GM21619 (cell line): ENCODE results near the gene ENTHD1.
"Not testable (repeated sequence)": the region's sequence is repeated elsewhere in the genome, so short reads cannot be mapped to it uniquely, and the experiment has no call there.

ENCODE experiments used
- ATAC-seq: cut with Tn5 transposase; IDR thresholded peaks from one replicate; pipeline ENCODE4 v1.9.1; 2021; ENCODE audit not compliant: unreplicated experiment

The ENTHD1 gene

DNA sequence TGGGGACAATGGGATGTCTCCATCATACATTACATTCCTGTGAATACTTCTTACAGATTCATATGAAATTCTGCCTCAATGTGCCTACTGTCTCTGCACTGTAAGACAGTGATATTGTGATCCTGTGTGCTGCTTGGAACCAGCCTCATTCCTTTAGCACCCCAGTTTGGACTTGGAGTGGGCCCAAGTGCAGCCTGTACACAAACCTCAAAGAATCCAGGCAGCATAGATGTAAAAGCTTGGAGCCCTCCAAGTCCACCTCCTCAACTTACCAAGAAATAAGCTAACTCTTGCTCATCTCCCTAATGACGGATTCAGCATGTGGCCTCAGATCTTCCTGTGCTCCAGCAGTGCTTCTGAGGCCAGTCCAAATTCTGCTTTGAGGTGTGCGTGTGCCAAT lies 31.7 kb upstream of the ENTHD1 start:
- no peak for ATAC-seq

DNA sequence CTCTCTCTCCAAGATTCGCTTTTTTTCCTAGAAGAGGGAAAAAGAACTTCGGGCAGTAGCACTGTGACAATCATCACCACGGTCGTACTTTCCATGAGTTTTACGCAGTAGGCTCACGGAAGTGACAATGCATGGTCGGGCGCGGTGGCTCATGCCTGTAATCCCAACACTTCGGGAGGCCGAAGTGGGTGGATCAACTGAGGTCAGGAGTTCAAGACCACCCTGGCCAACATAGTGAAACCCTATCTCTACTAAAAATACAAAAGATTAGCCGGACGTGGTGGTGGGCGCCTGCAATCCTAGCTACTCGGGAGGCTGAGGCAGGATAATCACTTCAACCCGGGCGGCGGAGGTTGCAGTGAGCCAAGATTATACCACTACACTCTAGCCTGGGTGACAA lies 30.7 kb upstream of the ENTHD1 start:
- ATAC-seq: no peak

DNA sequence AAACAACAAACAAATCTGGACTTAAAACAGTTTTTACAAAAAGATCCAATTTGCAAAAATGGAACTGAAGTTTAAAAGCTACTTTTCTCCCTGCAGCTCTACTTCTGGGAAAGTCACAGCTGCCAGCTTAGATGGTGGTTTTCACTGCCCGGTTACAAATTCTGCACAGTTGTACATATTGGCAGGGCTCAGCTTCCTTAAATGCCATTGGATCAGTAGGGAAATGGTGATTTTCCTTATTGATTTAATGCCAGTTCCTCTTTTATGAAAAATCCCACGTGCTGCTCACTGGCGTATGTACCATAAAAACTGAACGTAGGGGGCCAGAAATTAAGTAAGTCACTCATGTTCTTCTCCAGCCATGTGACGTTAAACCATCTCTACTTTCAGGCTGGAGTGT lies 30.1 kb upstream of the ENTHD1 start:
- ATAC-seq: no peak

DNA sequence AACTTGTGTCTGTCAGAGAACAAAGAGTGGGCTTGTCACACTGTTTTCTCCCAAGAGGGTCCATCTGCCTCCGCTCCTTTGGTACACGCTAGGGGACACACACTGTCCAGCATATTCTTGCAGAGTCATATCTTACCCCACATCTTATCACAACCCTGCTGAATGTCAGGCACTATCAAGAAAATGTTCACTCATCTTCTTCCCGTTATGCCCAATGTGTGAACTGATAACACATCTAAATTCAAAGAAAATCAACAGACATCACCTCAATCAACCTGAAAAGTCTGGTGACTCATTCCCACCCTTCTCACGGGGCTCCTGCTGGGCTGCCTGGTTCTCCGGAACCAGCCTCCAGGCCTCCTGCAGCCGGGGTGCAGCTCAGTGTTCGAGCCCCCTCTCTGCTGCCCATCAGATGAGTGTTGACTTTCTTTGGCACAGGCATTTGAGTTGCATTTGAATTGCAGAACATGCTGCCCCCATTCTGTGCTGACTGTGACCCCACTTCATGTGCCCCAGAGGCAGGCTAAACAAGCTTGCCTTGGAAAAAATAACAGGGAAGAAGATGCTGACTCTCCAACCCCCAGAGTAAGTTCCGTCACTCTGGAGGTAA lies 26.7 kb upstream of the ENTHD1 start:
- ATAC-seq: no peak

DNA sequence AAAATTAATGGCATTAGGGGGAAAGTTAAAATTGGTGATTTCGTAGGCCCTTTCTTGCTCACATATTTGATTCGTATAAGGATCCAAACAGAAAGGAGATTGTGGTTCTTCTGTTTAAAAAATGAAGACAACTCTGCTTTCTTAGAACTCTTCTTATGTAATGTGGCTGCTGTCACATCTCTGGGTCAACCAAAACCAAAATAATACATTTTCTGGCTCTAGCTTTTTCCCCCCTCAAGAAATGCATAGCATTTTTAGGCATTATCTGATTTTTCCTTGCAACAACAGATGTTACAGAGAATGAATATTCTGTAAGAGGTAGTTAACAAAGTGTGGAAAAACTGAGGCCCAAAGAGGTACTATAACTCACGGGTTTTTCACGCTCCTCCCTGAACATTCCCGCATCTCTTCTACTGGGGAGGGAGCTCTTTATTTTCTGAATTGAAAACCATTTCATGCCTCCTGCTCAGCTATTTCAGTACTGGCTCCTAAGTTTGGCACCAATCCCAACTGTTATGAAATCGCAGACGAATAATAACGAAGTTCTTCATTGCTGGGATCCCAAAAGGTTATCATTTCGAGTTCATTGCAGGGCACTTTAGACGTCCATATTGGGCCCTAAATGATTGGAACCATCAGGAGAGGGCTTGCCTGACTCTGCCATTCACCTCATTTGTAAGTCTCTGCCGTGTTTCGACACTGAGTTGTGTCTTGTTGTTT lies 24.4 kb upstream of the ENTHD1 start:
- no peak for ATAC-seq

DNA sequence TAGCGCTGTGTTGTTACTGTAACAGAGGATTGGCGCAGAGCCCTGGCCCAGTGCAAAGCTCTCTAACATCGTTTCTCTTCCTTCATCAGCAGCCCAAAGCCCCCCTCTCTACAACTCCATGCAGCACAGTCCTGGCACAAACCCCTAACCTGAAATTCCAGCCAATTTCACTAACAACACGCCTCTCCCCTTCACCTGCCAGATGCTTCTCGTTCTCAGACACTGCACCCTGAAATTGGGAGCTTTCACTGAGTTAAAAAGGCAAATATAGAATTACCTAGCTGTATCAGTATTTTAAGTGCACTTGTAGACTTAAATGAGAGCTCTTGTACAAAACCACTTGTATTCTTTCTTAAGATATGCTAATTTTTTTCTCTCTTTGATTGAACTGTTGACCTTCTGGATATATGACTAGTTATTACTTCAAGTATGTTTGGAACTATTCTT lies 23.7 kb upstream of the ENTHD1 start:
- no peak for ATAC-seq

DNA sequence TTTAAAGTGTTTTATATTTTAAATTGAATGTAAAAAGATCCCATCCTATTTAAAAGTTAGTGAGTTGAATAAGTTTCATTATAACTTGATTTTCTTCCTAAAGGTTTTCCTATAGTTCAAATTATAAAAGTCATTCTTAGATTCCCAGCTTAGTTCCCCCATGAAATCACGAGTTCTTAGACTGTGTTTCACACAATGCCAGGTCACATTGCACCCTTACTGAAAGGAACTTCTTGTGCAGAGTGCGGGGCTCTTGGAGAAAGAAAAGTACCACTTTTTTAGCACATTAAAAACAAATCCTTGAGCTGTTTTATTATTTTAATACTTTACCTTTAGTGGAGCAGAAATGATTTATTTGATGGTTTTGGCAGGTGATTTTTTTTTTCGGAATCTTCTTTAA lies 22.9 kb upstream of the ENTHD1 start:
- no peak for ATAC-seq

DNA sequence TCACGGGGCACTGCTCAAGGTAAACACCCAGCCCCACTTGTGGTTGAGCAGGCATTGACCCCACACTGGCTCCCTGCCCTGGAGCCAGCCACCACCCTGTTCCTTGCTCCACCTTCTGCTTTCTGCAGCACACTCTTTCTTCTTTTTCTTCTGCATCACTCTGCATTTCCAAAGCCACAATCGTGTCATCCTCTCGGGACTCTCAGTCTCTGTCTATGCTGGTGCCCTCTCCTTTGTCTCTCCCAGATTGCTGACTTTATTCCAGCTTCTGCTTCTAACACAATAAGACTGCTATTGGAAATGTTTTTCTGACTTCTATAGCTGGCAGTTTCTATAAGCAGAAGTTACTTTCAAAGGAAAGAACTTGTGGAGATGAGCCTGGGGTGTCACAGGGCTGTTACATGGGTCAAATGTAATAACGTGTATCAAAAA lies 21.8 kb upstream of the ENTHD1 start:
- ATAC-seq: no peak

DNA sequence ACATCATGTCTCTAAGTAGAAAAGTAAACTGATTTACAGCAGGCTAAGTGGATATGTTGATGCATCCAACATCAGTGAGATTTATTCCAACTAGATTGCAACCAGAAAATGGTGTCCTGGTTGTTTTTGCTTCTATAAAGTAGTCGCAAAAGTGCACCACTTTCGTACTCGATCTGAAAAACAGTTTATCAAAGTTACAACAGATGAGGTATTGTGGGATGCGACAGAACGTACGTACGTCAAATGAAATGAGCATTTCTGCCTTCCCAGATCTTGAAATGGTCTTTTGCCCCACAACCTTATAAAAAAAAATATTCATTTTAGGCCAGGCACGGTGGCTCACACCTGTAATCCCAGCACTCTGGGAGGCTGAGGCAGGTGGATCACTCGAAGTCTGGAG lies 21.0 kb upstream of the ENTHD1 start:
- ATAC-seq: no peak

DNA sequence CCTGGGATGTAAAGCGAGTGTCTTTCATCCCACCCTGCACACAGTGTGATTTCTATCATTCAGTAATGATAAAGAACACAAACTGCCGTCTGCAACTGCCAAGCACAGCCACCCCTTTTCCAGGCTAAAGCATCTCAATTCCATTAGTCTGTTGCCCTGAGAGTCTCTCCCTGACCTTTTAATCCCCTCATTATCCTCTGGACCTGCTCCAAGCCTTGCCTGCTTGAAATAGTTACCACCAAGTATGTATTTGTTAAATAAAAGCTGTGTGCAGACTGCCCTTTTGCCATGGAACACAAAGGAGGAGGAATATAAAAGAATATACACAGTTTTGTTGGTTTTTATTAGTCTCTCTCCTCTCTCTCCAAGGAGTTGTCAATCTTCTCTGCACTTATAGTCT lies 20.3 kb upstream of the ENTHD1 start:
- ATAC-seq: no peak

DNA sequence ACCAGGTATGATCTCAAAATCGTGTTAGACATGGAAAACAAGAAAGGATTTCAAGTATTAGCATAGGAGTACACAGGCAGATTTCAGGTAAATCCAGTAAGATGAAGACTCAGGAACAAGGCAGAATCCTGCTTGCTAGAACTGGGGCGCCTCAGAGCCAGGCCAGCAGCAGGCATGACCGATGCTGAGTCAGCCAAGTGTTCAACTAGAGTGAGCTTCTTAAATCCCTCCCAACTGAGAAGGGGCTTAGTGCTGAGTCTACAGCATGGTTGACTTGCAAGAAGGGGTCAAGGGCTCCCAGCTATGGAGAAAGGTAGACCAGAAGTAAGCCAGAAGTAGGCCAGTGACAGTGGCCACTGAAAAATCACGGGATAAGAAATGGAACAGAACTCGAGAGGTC lies 19.8 kb upstream of the ENTHD1 start:
- no peak for ATAC-seq

DNA sequence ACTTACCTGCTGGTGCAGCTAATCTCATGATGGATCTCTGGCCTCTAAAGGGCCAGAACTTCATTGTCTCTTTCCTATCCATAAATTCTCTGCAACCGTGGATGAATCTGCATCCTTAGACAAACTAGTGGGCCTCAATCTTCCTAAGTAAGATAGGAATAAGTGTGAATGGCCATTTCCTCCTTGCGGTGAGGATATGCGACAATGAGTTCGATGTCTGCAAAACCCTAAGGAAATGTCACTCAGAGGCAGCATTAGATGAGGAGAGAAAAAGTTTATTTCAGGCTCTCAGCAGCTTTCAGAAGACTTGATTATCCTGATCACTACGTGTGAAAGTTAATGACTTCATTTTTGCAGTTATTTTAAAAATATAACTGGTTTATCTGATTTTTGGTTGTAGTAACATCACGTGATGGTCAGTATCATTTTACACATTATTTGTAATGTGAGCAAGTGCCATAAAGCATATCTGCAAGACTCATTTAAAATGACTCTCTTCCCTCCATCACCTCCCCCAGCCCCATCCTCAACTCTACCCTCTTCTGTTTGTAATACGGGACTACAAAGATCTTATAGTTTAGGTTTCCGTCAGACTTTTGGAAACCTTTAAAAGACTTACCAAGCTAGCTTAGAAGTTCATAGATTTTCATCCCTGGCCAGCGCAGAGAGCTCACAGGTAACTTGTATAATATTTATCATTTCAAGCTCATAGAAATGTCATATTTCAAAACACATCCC lies 17.5 kb upstream of the ENTHD1 start:
- ATAC-seq: no peak

DNA sequence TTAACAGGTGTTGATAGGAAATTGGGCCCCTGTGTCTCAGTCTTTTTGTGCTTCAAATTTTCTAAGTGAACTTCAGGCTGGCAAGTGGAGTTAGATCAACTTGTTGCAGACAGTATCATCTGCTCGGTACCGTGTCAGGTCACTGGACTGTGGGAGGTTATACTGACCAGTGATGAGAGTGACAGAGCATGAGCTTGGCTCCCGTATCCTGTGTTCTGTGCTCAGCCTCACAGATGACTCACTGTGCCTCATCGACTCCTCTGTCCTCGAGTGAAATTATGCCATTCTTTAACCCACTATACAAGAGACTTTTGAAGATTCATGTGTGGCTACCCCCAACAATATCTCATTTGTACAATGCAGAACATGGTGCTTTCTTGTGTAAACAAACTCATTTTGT lies 15.2 kb upstream of the ENTHD1 start:
- ATAC-seq: no peak

DNA sequence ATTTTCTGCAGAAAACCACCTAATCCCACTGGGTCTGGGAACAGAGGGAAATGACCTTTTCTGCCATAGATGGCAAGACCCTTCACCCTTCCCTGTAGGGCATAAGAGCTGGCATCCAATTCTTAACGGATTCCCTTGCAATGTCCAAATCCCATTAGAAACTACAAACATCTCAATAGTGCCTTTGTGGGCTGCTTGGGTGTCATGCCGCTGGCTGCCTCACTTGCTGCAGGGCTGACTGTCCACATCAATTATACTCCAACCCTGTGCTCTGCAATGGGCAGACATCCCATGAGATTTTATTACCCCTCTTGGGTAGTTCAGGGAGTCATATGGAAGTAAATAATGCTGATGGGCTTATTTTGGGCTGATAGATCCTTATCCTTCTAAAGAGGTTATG lies 14.6 kb upstream of the ENTHD1 start:
- ATAC-seq: no peak

DNA sequence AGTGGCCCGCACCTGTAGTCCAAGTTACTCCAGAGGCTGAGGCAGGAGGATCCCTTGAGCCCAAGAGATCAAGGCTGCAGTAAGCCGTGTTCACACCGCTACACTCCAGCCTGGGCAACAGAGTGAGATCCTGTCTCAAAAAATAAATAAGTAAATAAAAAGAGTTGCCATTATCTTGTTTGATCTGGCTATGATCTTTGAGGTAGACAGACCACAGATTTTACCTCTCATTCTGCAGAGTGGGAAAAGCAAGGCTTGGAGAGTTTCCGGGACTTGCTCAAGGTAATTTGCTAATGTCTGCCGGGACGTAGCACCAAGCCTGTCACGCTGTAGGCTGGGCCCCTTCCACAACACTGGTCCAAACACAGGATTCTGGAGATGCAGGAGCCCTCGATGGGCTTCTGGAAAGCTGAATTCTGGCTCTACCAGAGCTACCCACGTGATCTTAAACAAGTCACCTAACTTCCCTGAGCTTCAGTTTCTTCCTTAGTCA lies 14.1 kb upstream of the ENTHD1 start:
- ATAC-seq: no peak

DNA sequence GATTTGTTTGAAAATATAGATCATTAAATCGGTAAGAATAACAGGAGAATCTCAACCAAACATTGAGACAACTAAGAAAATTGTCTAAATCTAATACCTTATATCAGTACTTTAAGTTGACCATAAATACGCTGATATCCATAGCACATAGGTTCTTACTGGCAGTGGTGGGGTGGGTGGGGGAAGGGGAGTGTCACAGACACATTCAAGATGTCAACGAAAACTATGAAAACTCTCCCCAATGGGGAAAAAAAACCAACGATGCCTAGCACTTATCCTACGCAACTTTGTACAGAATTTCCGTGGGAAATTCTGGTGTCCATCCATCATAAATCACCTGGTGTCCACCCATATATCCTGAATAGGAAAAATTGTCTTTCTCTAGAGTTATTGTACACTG lies 13.5 kb upstream of the ENTHD1 start:
- ATAC-seq: no peak

DNA sequence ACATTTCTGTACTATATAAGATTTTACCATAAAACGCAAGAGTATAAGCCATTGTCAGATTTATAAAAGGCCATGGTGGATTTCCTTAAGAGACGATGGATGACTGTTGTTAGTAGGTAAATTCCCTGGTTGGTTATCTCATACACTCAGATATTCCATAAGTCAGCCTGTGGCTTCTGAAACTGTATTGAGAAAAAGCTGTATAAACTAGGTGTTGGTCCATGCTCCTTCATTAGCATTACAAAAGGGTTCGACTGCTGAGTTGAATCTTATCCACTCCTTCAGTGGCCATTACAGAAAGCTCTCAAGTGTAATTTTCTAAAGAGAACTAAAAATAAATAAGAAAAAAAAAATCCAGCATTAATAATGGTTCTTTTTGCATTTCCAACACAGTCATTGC lies 12.6 kb upstream of the ENTHD1 start:
- ATAC-seq: no peak

DNA sequence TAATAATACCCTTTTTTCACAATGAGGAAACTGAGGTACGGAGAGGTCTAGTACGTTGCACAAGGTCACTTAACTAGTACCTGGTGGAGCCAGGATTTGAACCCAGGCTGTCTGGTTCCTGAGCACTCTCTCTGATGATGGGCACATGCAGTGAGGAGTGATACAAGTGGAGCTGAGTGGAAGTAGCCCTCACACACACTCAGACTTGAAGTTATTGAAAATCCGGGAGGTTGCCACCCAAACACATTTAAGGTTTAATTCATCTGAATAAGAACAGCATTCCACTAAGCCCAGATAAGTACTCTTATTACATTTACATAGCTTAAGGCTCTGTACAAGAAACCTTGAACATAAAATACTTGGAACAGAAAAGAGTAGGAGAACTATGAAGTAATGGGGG lies 12.1 kb upstream of the ENTHD1 start:
- no peak for ATAC-seq

DNA sequence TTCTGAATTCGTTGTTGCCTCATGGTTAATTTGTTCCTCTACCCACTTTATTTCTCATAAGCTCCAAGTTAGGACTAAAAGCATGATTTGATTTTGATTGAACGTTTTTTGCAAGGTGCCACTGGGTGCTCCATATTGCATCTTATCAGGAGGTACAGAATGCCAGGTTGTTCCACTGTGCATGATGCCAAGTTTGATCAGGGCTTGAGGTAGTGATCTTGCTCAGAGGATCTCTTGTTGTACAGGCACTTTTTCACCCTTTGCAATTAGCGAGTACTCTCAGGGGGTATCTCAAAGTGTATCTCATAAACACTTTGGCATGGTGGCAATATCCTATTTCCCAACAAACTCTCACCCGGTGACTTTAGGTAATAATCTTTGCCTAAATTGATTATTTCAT lies 11.3 kb upstream of the ENTHD1 start:
- ATAC-seq: no peak

DNA sequence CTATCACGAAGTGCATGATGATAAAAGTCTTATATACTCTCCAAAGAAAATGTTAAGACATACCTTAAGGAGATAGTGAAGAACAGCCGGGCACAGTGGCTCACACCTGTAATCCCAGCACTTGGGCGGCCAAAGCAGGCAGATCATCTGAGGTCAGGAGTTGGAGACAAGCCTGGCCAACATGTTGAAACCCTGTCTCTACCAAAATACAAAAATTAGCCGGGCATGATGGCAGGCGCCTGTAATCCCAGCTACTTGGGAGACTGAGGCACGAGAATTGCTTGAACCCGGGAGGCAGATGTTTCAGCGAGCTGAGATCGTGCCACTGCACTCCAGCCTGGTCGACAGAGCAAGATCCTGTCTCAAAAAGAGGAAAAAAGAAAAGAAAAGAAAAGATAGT lies 10.5 kb upstream of the ENTHD1 start:
- ATAC-seq: not testable (repeated sequence)

DNA sequence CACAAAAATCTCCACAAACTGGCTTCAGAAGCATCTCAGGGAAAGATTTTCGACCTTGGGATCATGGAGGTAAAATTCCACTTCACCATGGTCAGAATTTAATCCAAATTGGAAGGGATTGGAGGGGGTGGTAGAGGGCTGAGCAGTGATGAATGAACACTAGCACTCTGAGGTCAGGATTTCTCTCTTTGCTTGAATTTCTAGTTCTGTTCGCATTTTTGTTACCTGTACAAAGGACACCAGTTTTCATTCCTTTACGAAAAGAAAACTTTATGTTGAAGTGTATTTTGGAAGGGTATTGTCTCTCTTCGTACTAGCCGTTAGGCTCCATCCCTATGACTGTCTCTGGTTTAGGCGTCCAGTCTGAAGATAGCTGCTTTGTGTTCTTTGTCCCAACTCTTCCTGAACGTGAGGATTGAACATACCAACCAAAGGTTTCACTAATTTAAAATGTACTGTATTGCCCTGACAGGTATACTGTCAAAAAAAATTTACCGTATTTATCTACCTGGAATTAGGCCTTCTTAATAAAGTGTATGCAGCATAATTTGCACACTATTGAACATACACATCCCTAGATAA lies 8.1 kb upstream of the ENTHD1 start:
- ATAC-seq: no peak
